IPS-18c (cell line): ENCODE measurements around the gene GMDS.
"Not testable (repeated sequence)": the region's sequence is repeated elsewhere in the genome, so short reads cannot be mapped to it uniquely, and the experiment has no call there.

Source experiments
- H3K4me3 ChIP-seq: 2 replicates; pipeline ENCODE4 v1.7.0; 2013; ENCODE audit warnings: low read depth, mild to moderate bottlenecking, low read length, moderate library complexity; ENCODE audit not compliant: insufficient read depth
- H3K9me3 ChIP-seq: one replicate; pipeline ENCODE4 v1.6.1; 2013; ENCODE audit warnings: mild to moderate bottlenecking, low read length, moderate library complexity; ENCODE audit not compliant: control insufficient read depth, insufficient read depth

Gene GMDS

GRCh38 chr6:1705183-1705582, 540.2 kb downstream of the GMDS start:
- Histone ChIP-seq H3K4me3 (no peak overlapping the region), H3K9me3 (no peaks in the 10 kb centered on the region)

DNA sequence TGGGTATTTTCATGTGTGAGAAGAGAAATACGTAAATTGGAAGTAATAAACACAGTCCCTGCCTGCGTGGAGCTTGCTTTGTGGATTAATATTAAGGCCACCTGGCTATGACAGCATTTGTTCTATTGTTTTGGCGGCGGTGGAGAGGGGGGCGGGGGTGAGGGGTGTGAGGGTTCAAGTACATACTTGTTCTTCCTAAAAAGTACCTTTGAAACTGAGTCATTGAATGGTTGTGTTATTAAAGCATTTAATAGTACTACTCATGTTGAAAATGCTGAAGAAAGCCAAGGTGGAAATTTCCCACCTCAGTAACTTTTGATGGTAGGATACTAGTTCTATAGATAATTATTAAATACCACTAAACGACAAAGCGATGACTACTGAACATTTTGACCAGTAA, 540.7 kb downstream of the GMDS start:
- Histone ChIP-seq H3K9me3 (no peaks in the 10 kb centered on the region), H3K4me3 (no peak overlapping the region)

DNA sequence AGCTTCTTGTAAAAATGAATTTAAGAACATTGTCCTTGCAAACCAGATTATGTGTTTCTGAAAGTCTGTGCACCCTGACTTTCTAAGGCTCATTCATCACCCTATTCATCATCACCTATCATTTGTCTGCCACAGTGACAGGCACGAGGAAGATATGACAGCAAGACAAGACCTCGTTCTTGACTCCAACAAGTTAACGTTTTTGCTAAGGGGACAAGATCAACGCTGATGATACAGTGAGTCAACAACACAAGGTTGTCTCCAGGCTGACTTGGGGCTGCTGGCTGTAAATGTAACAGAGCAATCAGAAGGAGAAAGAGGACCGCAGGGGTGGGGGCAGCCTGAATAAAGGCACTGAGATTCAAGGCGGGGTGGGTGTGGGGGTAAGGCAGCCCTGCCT, 541.5 kb downstream of the GMDS start:
- Histone ChIP-seq H3K4me3 (no peak overlapping the region), H3K9me3 (no peaks in the 10 kb centered on the region)

- no peaks in the 10 kb centered on the region for H3K9me3 ChIP-seq
- no peak overlapping the region for H3K4me3 ChIP-seq
Measured at GRCh38 chr6:1703091-1703855, 542.1 kb downstream of the GMDS start.

GRCh38 chr6:1702580-1703051, 542.8 kb downstream of the GMDS start:
- Histone ChIP-seq H3K9me3 (no peaks in the 10 kb centered on the region), H3K4me3 (no peak overlapping the region)

DNA sequence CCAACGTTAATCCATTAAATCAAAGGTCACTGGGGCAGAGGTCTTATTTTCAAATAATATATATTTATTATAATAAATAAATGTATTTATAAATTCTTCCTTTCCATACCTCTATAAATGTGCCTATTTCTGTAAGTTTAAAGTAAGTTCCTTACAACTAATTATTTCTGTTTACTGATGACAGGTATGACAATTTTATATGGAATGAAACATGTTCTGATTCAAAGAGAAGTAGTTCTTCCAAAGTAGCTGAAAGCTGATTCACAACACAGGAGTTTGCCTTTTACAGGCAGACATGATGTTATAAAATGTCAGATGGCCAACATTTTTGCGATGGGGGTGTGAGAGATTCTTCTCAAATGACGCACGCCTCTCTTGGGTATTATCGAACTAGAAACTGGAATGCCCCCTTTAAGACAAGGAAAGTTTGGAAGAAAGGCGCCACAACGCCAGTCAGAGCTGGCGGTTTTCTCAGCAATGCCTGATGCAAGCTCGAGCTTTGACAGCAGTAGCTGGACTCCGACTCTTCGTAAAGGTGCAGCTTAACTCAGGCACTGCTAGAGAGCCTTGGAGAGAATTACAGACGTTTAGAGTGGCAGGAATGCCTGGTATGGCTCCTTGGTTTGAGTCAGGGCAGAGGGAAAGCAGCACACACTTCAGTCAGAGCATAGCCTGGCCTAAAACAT, 543.6 kb downstream of the GMDS start:
- Histone ChIP-seq H3K9me3 (no peaks in the 10 kb centered on the region), H3K4me3 (no peak overlapping the region)

DNA sequence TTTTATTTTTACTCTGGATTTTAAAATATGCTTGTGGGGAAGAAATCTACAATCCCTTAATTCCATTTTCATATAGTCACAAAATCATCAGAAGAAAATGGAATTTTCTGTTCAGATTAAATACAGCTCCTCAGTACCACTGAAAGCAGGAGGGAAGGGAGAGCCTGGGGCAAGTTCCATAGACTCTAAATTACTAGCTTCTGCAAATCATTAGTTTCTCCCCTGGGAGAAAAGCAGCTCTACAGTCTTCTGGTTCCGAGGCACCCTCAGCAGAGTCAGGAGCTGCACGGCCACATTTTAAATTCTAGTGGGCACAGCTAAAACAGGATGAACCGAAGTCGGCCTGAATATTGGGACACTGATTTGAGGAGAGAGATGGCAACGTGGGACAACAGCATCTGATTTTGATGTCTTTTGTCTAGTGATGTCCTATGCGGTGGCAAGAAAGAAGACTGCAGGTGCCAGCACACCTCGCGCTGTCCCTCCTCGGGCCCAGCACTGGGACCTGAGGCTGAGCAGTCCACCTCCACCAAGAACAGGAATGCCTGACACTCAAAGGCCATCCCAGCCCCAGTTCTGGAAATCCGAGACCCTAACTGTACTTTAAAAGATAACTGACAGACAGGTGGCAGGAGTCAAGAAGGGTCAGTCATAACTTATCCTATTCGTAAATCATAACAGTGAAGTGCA, 545.0 kb downstream of the GMDS start:
- Histone ChIP-seq H3K4me3 (no peak overlapping the region), H3K9me3 (no peaks in the 10 kb centered on the region)

DNA sequence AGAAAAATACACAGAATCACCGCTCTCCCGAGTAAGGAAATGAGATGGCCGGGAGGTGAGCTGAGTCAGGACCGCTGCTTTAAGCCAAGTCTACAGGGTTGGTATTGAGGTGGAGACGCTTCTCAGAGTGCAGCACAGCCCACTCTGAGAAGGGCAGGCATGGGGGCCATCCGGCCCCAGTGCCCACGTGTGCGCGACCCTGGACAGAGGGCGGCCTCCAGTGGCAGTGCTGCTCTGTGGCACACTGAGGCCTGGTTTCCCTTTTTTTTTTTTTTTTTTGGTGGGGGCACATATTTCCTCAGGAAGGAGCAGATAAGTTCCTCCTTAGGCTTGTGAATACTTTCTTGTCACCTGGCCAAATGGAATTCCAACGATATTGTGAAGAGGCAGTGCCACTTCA, 546.9 kb downstream of the GMDS start:
- Histone ChIP-seq H3K9me3 (no peaks in the 10 kb centered on the region), H3K4me3 (no peak overlapping the region)

DNA sequence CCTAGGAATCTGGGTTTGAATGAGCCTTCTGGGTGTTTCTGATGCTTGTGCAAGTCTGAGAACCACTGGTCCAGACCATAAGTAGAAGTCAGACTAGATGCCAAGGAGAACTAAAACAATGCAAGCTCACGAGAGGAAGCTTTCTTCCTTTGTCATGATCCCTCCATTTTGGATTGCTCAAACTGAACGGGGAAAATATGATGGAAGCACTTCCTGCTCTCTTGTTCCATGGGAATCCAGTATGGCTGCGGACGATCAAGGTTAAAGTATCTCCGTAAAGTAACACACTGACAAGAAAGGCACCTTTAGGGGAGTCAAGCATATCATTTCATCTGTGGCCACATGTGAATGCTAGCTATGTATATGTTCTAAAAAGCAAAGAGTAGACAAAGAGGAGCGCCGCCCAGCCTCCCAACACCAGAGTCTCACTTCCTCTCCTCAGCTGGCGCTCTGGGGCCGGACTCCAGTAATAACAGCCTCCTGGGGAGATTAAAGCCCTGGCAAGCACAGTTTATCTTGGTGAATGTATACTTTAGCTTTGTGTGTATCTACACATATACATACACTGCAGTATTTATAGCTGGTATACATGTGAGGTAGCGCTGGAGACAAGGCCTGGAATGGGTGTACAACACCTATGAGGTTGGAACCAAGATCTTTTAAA, 547.6 kb downstream of the GMDS start:
- no peak overlapping the region for H3K4me3 ChIP-seq
- no peaks in the 10 kb centered on the region for H3K9me3 ChIP-seq

GRCh38 chr6:1696463-1696850, 548.9 kb downstream of the GMDS start:
- H3K9me3 ChIP-seq = no peaks in the 10 kb centered on the region
- no peak overlapping the region for H3K4me3 ChIP-seq

GRCh38 chr6:1695546-1696462, 549.6 kb downstream of the GMDS start:
- no peaks in the 10 kb centered on the region for H3K9me3 ChIP-seq
- no peak overlapping the region for H3K4me3 ChIP-seq

- not testable (repeated sequence) for H3K9me3 ChIP-seq, H3K4me3 ChIP-seq
Measured at GRCh38 chr6:1691828-1692227, 553.6 kb downstream of the GMDS start.

DNA sequence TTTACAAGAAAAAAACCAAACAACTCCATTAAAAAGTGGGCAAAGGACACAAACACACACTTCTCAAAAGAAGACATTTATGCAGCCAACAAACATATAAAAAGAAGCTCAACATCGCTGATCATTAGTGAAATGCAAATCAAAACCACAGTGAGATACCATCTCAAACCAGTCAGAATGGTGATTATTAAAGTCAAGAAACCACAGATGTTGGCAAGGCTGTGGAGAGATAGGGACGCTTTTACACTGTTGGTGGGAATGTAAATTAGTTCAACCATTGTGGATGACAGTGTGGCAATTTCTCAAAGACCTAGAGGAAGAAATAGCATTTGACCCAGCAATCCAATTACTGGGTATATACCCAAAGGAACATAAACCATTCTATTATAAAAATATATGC, 554.7 kb downstream of the GMDS start:
- H3K4me3 ChIP-seq, H3K9me3 ChIP-seq: not testable (repeated sequence)

DNA sequence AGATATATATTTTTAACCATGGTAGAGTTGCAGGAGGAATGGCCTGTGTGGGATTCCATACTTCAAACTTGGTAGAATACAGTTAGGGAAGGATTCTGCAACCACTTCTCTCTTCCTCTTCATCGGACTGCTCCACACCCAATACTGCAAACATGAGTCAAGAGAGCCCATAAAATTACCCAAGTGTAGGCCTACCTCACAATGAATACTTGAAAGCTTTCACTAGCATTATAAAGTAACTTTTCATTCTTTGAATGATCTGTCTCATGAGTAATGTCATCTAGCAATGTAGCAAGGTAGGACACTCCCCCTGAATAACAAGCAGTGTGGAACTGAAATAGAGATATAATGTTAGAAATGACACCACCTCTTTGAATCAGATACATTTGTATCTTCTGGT, 556.3 kb downstream of the GMDS start:
- Histone ChIP-seq H3K4me3 (no peak overlapping the region), H3K9me3 (no peaks in the 10 kb centered on the region)

DNA sequence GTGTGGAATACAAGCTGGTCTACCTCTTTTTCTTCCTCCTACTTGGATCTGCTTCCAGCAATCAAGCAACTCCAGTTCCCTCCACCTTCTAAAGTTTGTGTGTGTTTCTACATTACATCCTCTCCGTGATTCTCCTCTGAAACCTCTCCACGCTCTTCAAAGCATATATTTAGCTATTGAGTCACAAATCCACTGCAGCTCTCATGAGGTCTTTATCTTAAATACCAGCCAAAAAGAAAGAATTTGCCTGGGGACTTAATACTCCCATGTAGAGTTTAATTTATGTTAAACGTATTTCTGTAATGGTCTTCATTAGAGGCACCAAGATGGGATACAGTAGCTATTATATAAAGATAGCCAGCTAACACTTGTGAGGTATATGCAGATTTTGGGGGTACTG, 557.0 kb downstream of the GMDS start:
- H3K9me3 ChIP-seq = no peaks in the 10 kb centered on the region

GRCh38 chr6:1687402-1687801, 558.0 kb downstream of the GMDS start:
- no peak overlapping the region for H3K4me3 ChIP-seq

More for the DNA sequence above, 557.0 kb downstream of the GMDS start:
- no peak overlapping the region for H3K4me3 ChIP-seq

More at GRCh38 chr6:1687402-1687801, 558.0 kb downstream of the GMDS start:
- H3K9me3 ChIP-seq = no peaks in the 10 kb centered on the region
